HG03045 (cell line): Measurements from ENCODE around the gene EML6.

Source experiments
- ATAC-seq: cut with Tn5 transposase; IDR thresholded peaks from one replicate; pipeline ENCODE4 v1.9.1; 2021; ENCODE audit warnings: mild to moderate bottlenecking, moderate library complexity; ENCODE audit not compliant: unreplicated experiment

Gene EML6

GRCh38 chr2:54936766-54937165 lies 213.3 kb downstream of the EML6 start:
- ATAC-seq: no peak

GRCh38 chr2:54939446-54940118 lies 216.1 kb downstream of the EML6 start:
- ATAC-seq: no peak

GRCh38 chr2:54940723-54941122 lies 217.3 kb downstream of the EML6 start:
- no peak for ATAC-seq

GRCh38 chr2:54941248-54941984 lies 218.0 kb downstream of the EML6 start:
- ATAC-seq: no peak

- no peak for ATAC-seq
Observed at GRCh38 chr2:54942373-54942772, 218.9 kb downstream of the EML6 start.

- ATAC-seq: no peak
Observed at GRCh38 chr2:54944724-54945326, 221.4 kb downstream of the EML6 start.

- no peak for ATAC-seq
Observed at GRCh38 chr2:54945391-54946219, 222.1 kb downstream of the EML6 start.

- ATAC-seq: no peak
Observed at GRCh38 chr2:54946220-54946805, 222.9 kb downstream of the EML6 start.

- no peak for ATAC-seq
Observed at GRCh38 chr2:54947136-54947535, 223.7 kb downstream of the EML6 start.

- ATAC-seq: no peak
Observed at GRCh38 chr2:54947646-54948045, 224.2 kb downstream of the EML6 start.

- ATAC-seq: no peak
Observed at GRCh38 chr2:54948120-54948519, 224.7 kb downstream of the EML6 start.

GRCh38 chr2:54949431-54949830 lies 226.0 kb downstream of the EML6 start:
- ATAC-seq: no peak

- ATAC-seq: no peak
Observed at GRCh38 chr2:54950811-54951210, 227.3 kb downstream of the EML6 start.

GRCh38 chr2:54952425-54952824 lies 229.0 kb downstream of the EML6 start:
- no peak for ATAC-seq

- no peak for ATAC-seq
Observed at GRCh38 chr2:54952978-54953456, 229.6 kb downstream of the EML6 start.

GRCh38 chr2:54954158-54954557 lies 230.7 kb downstream of the EML6 start:
- no peak for ATAC-seq

GRCh38 chr2:54954705-54955357 lies 231.4 kb downstream of the EML6 start:
- ATAC-seq: no peak

GRCh38 chr2:54955358-54956110 lies 232.1 kb downstream of the EML6 start:
- ATAC-seq: no peak

GRCh38 chr2:54956111-54956627 lies 232.7 kb downstream of the EML6 start:
- ATAC-seq: no peak
